IMR-90 (cell line): ENCODE measurements around the gene LTO1. TPM values are rescaled to one million over a fixed set of nuclear protein-coding genes. Genes with fewer than 3 reads are reported as not detected.

Experiments used
- ATAC-seq: fragments of 200-7000 bp; cut with Tn5 transposase; 2 replicates; pipeline ENCODE4 v1.9.1; 2020; ENCODE audit warnings: low read depth, mild to moderate bottlenecking, moderate library complexity
- BruUV-seq: library from RNA; stranded (reverse); fragments of 400-500 nt; replicated peaks from 2 replicates; lab custom pipeline; 2021; lab: Mats Ljungman, UMichigan
- CTCF ChIA-PET: fragments of 300-600 bp; formaldehyde crosslinking; extraction: SDS; loops from one replicate; lab custom pipeline; 2021; ENCODE audit warnings: antibody characterized with exemption; lab: Yijun Ruan, JAX
- POLR2A ChIA-PET: fragments of 300-600 bp; sonication (Branson Sonifier 250); formaldehyde crosslinking; loops from one replicate; lab custom pipeline; 2022; ENCODE audit warnings: antibody characterized with exemption; ENCODE audit not compliant: unreplicated experiment; lab: Charles Lee
- DNase-seq: peaks from one replicate; pipeline ENCODE4 v3.0.0; 2013
- H2AFZ ChIP-seq: replicated peaks from 2 replicates; pipeline ENCODE3; 2013; ENCODE audit warnings: low read length, mild to moderate bottlenecking; ENCODE audit not compliant: poor library complexity
- H2AK5ac ChIP-seq: 2 replicates; pipeline ENCODE4 v1.6.1; 2013; ENCODE audit warnings: low read depth, low read length, inconsistent platforms
- H2AK9ac ChIP-seq: replicated peaks from 2 replicates; pipeline ENCODE3; 2013; ENCODE audit warnings: mild to moderate bottlenecking, low read depth, low read length, moderate library complexity; ENCODE audit not compliant: poor library complexity
- H2BK120ac ChIP-seq: 2 replicates; pipeline ENCODE4 v1.6.1; 2013; ENCODE audit warnings: low read depth, low read length, inconsistent platforms
- H2BK15ac ChIP-seq: 3 replicates; pipeline ENCODE4 v1.6.1; 2013; ENCODE audit warnings: low read depth, low read length, inconsistent platforms
- H2BK20ac ChIP-seq: 2 replicates; pipeline ENCODE4 v1.6.1; 2013; ENCODE audit warnings: low read depth, mild to moderate bottlenecking, inconsistent platforms, low read length, moderate library complexity
- H2BK5ac ChIP-seq: 2 replicates; pipeline ENCODE4 v1.6.1; 2013; ENCODE audit warnings: mild to moderate bottlenecking, low read depth, low read length, inconsistent platforms; ENCODE audit not compliant: poor library complexity, severe bottlenecking
- H3K14ac ChIP-seq: replicated peaks from 2 replicates; pipeline ENCODE4 v1.6.1; 2013; ENCODE audit warnings: low read depth, low read length, inconsistent platforms
- H3K18ac ChIP-seq: 2 replicates; pipeline ENCODE4 v1.6.1; 2013; ENCODE audit warnings: low read depth, low read length, control low read depth
- H3K23ac ChIP-seq: 2 replicates; pipeline ENCODE4 v1.6.1; 2013; ENCODE audit warnings: low read depth, low read length, inconsistent platforms
- H3K27ac ChIP-seq: 2 replicates; pipeline ENCODE4 v1.5.1; 2013; ENCODE audit warnings: mild to moderate bottlenecking, control low read depth, low read length; ENCODE audit not compliant: insufficient read depth
- H3K27me3 ChIP-seq: 2 replicates; pipeline ENCODE4 v1.6.1; 2013; ENCODE audit warnings: low read length; ENCODE audit not compliant: control insufficient read depth, insufficient read depth
- H3K36me3 ChIP-seq: 2 replicates; pipeline ENCODE4 v1.6.1; 2013; ENCODE audit warnings: low read length, mixed read lengths; ENCODE audit not compliant: control insufficient read depth, insufficient read depth
- H3K4ac ChIP-seq: 2 replicates; pipeline ENCODE4 v1.6.1; 2013; ENCODE audit warnings: low read depth, low read length, inconsistent platforms
- H3K4me1 ChIP-seq: 2 replicates; pipeline ENCODE4 v1.6.1; 2013; ENCODE audit warnings: low read length, mixed read lengths; ENCODE audit not compliant: control insufficient read depth, insufficient read depth
- H3K4me2 ChIP-seq: 2 replicates; pipeline ENCODE4 v1.6.1; 2013; ENCODE audit warnings: low read depth, mild to moderate bottlenecking, control low read depth, low read length, moderate library complexity
- H3K4me3 ChIP-seq: 2 replicates; pipeline ENCODE4 v1.5.1; 2013; ENCODE audit warnings: low read depth, mild to moderate bottlenecking, control low read depth, low read length, moderate library complexity; ENCODE audit not compliant: insufficient read depth
- H3K56ac ChIP-seq: 2 replicates; pipeline ENCODE4 v1.6.1; 2013; ENCODE audit warnings: low read length, inconsistent platforms; ENCODE audit not compliant: insufficient read depth; ENCODE audit errors: extremely low read depth
- H3K79me1 ChIP-seq, 2 experiments: 2 replicates each; pipeline ENCODE4 v1.6.1; 2013; ENCODE audit warnings: low read length in 2 of 2, inconsistent platforms in 1 of 2, low read depth in 1 of 2
- H3K9ac ChIP-seq: 2 replicates; pipeline ENCODE4 v1.6.1; 2013; ENCODE audit warnings: low read depth, low read length, control low read depth
- H3K9me1 ChIP-seq: 2 replicates; pipeline ENCODE4 v1.6.1; 2013; ENCODE audit warnings: low read length, inconsistent platforms; ENCODE audit not compliant: insufficient read depth
- H3K9me3 ChIP-seq: 2 replicates; pipeline ENCODE4 v1.6.1; 2013; ENCODE audit warnings: low read length; ENCODE audit not compliant: control insufficient read depth, insufficient read depth
- H4K20me1 ChIP-seq: 2 replicates; pipeline ENCODE4 v1.6.1; 2013; ENCODE audit warnings: low read length, inconsistent platforms; ENCODE audit not compliant: insufficient read depth
- H4K5ac ChIP-seq: 2 replicates; pipeline ENCODE4 v1.6.1; 2013; ENCODE audit warnings: mild to moderate bottlenecking, low read depth, low read length, control low read depth
- H4K8ac ChIP-seq, 2 experiments: 2 replicates each; pipeline ENCODE4 v1.6.1; 2013; ENCODE audit warnings: low read depth in 2 of 2, low read length in 2 of 2, control low read depth in 1 of 2, inconsistent platforms in 1 of 2
- H4K91ac ChIP-seq: 2 replicates; pipeline ENCODE4 v1.6.1; 2013; ENCODE audit warnings: low read depth, low read length, inconsistent platforms; ENCODE audit not compliant: insufficient read depth
- BHLHE40 ChIP-seq: fragments of 150-350 bp; IDR thresholded peaks from 2 replicates; pipeline ENCODE4 v1.6.1; 2016; ENCODE audit warnings: mild to moderate bottlenecking, low read depth, low read length
- CEBPB ChIP-seq: IDR thresholded peaks from 2 replicates; pipeline ENCODE4 v1.6.1; 2012; ENCODE audit warnings: low read depth, low read length, improper control_type of control experiment
- CHD1 ChIP-seq: IDR thresholded peaks from 2 replicates; pipeline ENCODE4 v1.6.1; 2012; ENCODE audit warnings: low read depth, low read length, improper control_type of control experiment
- CTCF ChIP-seq: conservative IDR thresholded peaks from 2 replicates; pipeline ENCODE4 v1.5.1; 2012; ENCODE audit warnings: mild to moderate bottlenecking, low read depth, low read length, improper control_type of control experiment
- ELK1 ChIP-seq: fragments of 150-350 bp; IDR thresholded peaks from 2 replicates; pipeline ENCODE4 v1.6.1; 2016; ENCODE audit warnings: low read depth, mild to moderate bottlenecking, low read length, moderate library complexity, borderline replicate concordance
- FOS ChIP-seq: fragments of 150-350 bp; IDR thresholded peaks from 2 replicates; pipeline ENCODE4 v1.6.1; 2016; ENCODE audit warnings: low read depth, low read length
- MAFK ChIP-seq: IDR thresholded peaks from 2 replicates; pipeline ENCODE4 v1.6.1; 2012; ENCODE audit warnings: low read depth, low read length, improper control_type of control experiment
- MAZ ChIP-seq: IDR thresholded peaks from 2 replicates; pipeline ENCODE4 v1.6.1; 2012; ENCODE audit warnings: low read depth, mild to moderate bottlenecking, low read length, improper control_type of control experiment, moderate library complexity, borderline replicate concordance
- MXI1 ChIP-seq: IDR thresholded peaks from 2 replicates; pipeline ENCODE4 v1.6.1; 2012; ENCODE audit warnings: low read depth, mild to moderate bottlenecking, low read length, moderate library complexity, borderline replicate concordance
- NFE2L2 ChIP-seq: fragments of 150-350 bp; IDR thresholded peaks from 2 replicates; pipeline ENCODE4 v1.6.1; 2016; ENCODE audit warnings: low read depth, mild to moderate bottlenecking, low read length
- POLR2A ChIP-seq: IDR thresholded peaks from 2 replicates; pipeline ENCODE4 v1.6.1; 2012; ENCODE audit warnings: mild to moderate bottlenecking, low read depth, low read length
- RAD21 ChIP-seq: IDR thresholded peaks from 2 replicates; pipeline ENCODE4 v1.6.1; 2012; ENCODE audit warnings: low read length, improper control_type of control experiment
- RCOR1 ChIP-seq: IDR thresholded peaks from 2 replicates; pipeline ENCODE4 v1.6.1; 2012; ENCODE audit warnings: mild to moderate bottlenecking, low read length, improper control_type of control experiment; ENCODE audit not compliant: insufficient replicate concordance
- RFX5 ChIP-seq: IDR thresholded peaks from 2 replicates; pipeline ENCODE4 v1.8.0; 2012; ENCODE audit warnings: low read depth, mild to moderate bottlenecking, low read length, moderate library complexity
- SMC3 ChIP-seq: fragments of 150-350 bp; IDR thresholded peaks from 2 replicates; pipeline ENCODE4 v1.6.1; 2016; ENCODE audit warnings: low read depth, mild to moderate bottlenecking, antibody characterized with exemption, low read length, moderate library complexity
- USF2 ChIP-seq: fragments of 150-350 bp; IDR thresholded peaks from 2 replicates; pipeline ENCODE4 v1.6.1; 2017; ENCODE audit warnings: mild to moderate bottlenecking, antibody characterized with exemption, low read length, low read depth
- WGBS, 2 experiments: methylation state at CpG; one replicate each; pipeline versions ENCODE4 v1.1.5 to v1.1.7; 2013; ENCODE audit warnings: missing lambda C conversion rate in 2 of 2; ENCODE audit not compliant: insufficient read length in 1 of 2; ENCODE audit errors: extremely low coverage in 2 of 2; 5-methylcytosine and 5-hydroxymethylcytosine counted together
- dilution Hi-C: fragments of 300-500 bp; cut with HindIII; formaldehyde crosslinking; loops from one replicate; pipeline ENCODE4 v1.14.3; 2018; ENCODE audit warnings: low sequenced_read_pairs; ENCODE audit not compliant: unreplicated experiment
- in situ Hi-C: fragments of 300-500 bp; cut with MboI; formaldehyde crosslinking; loops from 3 replicates; pipeline ENCODE4 v1.14.3; 2019; ENCODE audit warnings: low sequenced_read_pairs, inconsistent platforms, mixed read lengths
- intact Hi-C: fragments of 100-400 bp; cut with micrococcal nuclease; formaldehyde crosslinking; loops from 2 replicates; pipeline ENCODE4 v1.10.0; 2022
- polyA plus RNA-seq, 3 experiments: library from polyadenylated mRNA; depleted of rRNA; stranded (reverse); fragments of >200 nt; gene quantifications; 2 replicates each; pipeline ENCODE4 v1.2.3, GENCODE V29; 2012; ENCODE audit warnings: low replicate concordance in 1 of 3
- total RNA-seq: library from RNA; depleted of rRNA; stranded (reverse); fragments of >200 nt; gene quantifications from 2 replicates; pipeline ENCODE4 v1.2.3, GENCODE V29; 2012

LTO1 gene
- total and polyA plus RNA-seq, 2 of the 4 experiments (the other 2 are of a cell fraction): 8.2 to 23.5 TPM

GRCh38 chr11:69617682-69618081 is 57.5 kb downstream of the LTO1 start:
- ATAC-seq: no peak
- 0 out of 2 replicates have a peak, but pooled peaks cover 3% of the 10 kb centered on the region for H3K9me1 ChIP-seq
- H3K18ac ChIP-seq: no peak overlapping the region
- H3K4me1 ChIP-seq: no peaks in the 10 kb centered on the region
- ChIA-PET POLR2A (no interaction called here), CTCF (no interaction called here)
- H3K27me3 ChIP-seq: no peaks in the 10 kb centered on the region; the same call in 1 of the 2 replicates
- no peak overlapping the region for H4K5ac ChIP-seq
- H3K4ac ChIP-seq: no peak overlapping the region
- dilution Hi-C loops (no loop called here), in situ Hi-C loops (no loop called here), intact Hi-C loops (no loop called here)
- no peak overlapping the region for H4K8ac ChIP-seq
- BruUV-seq: no TSS peak
- no peak overlapping the region for H2BK20ac ChIP-seq
- no peak overlapping the region for H2BK120ac ChIP-seq
- no peak overlapping the region for H2AK9ac ChIP-seq
- no peak overlapping the region for H3K9ac ChIP-seq
- no peak for DNase-seq
- H3K4me2 ChIP-seq: no peak overlapping the region
- H4K91ac ChIP-seq: no peak overlapping the region
- H2AK5ac ChIP-seq: no peak overlapping the region
- no peak overlapping the region for H2BK15ac ChIP-seq
- no peak overlapping the region for H2AFZ ChIP-seq
- no peaks in the 10 kb centered on the region for H3K79me1 ChIP-seq
- no peaks in the 10 kb centered on the region for H4K20me1 ChIP-seq
- H3K36me3 ChIP-seq: no peaks in the 10 kb centered on the region
- TF ChIP-seq RCOR1 (no peak), POLR2A (no peak), CTCF (no peak), NFE2L2 (no peak), CHD1 (no peak), MAZ (no peak), USF2 (no peak), FOS (no peak), RFX5 (no peak), CEBPB (no peak), RAD21 (no peak), ELK1 (no peak), MXI1 (no peak), SMC3 (no peak), BHLHE40 (no peak), MAFK (no peak)
- 92% methylated on average over 2 of the region's 10 CpGs; no CpG with 5 or more reads in 1 of the 2 experiments for WGBS, 2 experiments
- no peak overlapping the region for H3K23ac ChIP-seq
- no peak overlapping the region for H3K4me3 ChIP-seq
- H3K9me3 ChIP-seq: no peaks in the 10 kb centered on the region
- no peak overlapping the region for H3K56ac ChIP-seq
- H3K27ac ChIP-seq: no peak overlapping the region
- H2BK5ac ChIP-seq: no peak overlapping the region
- H3K14ac ChIP-seq: no peak overlapping the region
